NCI-H2196 (cell line): ENCODE results near the gene PPDPF.
A peak's percentile ranks its signal among the peaks of the same experiment; 100 is the strongest.
"Not testable (repeated sequence)": the region's sequence is repeated elsewhere in the genome, so short reads cannot be mapped to it uniquely, and the experiment has no call there.

ENCODE experiments used
- DNase-seq: peaks from one replicate; lab custom pipeline; 2025; ENCODE audit not compliant: unreplicated experiment; lab: John Stamatoyannopoulos, UW

Gene PPDPF

DNA sequence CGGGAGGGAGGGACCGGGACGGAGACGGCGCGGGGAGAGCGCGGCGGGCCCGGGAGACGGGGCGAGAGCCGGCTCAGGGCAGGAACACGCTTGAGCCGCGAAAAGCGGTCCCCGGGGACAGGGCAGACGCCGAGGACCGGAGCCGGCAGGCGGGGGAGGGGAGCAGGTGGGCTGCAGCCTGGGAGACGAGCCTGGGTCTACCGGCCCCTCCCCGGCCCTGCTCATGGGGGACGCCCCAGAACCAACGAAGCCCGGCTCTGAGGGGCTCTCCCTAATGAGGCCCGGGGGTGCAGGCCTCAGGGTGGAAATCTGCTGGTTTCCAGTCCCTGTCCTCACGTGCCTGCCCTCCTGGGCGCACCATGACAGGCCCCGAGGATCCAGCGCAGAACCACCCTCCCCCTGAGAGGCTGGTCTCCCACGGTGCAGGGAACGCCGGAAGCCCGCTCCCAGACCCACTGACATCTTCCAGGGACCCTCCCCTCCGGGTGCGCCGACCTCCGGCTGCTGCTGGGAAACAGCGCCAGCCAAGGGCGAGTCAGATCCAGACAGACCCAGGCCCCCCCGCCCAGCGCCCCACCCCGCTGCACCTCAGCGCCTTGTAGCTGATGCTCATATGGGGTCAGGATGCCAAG lies 21.1 kb upstream of the PPDPF start:
- DNase-seq: no peak

DNA sequence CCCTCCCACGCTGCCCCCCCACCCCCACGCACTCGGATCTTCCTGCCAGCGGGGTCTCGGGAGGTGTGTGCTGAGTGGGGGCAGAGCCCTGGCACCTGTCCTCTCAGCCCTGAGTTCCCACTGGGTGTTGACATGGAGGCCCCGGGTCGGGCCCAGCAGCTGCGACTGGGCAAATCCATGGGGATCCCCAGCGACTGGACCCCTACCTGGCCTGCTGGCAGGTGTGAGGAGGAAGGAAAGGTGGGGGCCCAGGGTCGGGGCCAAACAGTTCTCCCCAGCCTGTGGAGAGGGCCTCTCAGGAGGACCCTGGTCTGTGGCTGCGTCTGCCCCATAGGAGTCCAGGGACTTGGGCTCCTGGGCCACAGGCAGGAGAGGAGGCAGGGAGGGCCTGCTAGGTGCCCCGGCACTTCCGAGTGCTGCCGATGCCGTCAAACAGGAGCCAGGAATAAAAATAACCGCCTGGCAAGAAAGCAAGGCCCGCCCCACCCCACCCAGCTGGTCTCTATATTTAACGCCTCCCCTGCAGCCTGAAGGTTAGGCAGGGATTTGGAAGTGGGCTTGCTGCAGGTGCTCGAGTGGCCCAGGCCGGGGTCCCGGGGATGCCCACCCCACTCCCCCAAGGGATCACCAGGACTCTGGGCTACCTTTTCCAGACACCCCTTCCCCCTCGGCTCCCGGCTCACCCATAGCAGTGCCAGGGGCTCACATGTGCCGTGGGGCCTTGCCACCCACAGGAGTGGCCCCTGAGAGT lies 20.2 kb upstream of the PPDPF start:
- DNase-seq: no peak

DNA sequence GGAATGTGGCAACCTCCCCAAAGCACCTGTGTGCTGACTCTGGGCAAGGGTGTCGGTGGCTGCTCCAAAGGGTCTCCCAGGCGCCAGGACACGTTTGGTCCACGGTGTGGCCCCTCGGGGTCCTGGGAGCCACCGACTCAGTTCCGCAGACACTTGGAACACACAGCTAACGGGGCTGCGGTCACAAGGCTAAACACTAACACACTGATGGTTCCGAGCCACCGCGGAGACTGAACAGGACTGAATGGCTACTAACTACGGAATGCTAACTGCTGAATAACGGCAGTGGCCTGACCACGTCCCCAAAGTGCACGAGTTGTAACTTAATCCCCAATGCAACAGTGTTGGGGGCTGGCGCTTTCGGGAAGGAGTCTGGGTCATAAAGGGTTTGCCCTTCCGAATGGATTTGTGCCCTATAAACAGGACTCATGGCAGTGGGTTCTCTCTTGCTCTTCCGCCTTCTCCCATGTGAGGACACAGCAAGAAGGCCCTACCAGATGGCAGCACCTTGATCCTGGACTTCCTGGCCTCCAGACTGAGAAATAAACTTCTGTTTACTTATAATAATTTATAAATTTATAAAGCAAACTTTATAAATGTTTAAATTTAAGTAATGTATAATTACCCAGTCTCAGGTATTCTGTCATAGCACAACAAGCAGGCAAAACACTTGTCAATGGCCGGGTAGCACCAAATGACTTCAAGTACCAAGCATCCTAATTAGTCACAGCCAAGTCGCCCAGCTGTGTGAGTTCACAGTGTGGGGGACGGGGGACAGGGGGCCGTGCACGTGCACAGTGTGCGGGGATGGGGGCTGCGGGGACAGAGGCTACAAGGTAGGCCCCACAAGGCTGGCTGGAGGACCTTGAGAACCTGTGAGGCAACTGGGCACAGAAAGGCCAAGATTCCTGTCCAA lies 19.4 kb upstream of the PPDPF start:
- DNase-seq: no peak

DNA sequence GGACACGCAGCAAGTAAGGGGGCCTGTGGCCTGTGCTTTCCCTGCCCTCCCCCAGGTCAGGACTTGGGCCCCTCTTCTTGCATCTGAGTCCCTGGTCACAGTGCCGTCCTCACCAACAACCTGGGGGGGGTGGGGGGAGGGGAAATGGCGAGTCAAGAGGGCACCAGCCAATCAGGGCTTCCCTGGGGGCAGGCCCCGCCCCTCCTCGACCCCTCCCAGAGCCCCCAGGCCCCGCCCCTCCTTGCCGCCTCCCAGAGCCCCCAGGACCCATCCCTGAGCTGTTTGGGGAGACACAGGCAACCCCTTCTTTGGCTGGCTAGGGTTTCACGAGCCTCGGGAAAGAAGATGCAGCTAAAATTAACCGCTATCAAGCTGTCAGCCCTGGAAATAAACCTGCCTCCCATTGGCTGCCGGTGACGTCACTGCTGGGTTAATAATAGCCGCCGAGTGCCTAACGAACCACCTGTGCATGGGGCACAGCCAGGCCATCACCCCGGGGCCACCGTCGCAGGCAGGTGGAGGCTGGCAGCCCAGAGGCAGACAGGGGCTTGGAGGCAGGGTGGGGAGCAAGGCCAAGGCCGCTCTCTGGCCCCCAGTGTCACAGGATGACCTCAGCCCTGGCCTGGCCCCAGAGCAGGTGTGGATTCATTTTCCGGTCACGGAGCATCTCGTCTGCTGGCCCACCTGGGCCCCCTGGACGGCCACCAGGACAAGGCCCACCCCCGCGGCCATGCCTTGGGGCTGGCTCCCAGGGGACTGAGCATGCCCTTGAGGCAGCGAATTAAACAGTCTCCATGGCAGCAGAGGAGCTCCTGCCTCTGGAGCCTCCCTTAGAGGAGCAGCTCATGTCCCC lies 18.5 kb upstream of the PPDPF start:
- peak; percentile 90 for DNase-seq

DNA sequence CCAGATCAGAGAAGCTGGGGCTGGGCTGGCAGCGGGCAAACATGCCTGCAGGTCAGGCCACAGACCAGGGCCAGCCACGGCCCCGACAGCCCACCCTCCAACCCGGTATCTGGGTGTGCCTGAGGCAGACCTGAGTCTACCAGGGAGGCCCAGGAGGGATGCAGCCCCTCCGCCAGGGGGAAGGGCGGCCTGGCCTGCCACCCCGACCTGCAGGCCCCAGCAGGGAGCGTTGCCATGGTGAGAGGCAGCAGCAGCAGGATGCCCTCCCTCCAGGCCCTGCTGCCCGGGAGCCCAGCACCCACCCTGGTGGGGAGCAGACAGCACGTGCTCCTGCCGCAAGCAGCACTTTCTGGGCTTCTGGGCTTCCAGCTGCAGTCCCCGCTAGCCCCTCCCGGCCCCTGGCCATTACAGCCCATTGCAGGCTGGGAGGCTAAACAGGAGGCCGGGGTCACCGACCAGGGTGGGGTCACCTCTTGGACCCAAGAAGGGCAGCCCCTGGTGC lies 17.8 kb upstream of the PPDPF start:
- DNase-seq: no peak

DNA sequence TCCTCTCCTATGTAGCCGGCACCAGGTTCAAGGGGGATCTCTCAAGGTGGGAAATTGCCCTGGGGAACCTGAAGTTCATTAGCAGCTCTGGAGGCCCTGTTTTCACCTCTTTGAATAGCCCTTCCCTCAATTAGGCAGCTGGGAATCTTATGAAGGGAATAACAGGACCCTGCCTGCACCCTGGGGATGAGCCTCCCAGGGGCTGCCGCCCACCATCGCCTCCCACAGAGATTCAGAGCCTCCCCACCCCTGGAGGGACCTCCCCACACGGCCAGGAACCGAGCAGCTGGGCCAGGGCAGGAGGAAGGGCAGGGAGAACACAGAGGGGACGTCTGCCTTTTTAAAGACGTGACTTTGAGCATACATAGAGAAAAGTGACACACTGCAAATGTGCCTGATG lies 17.0 kb upstream of the PPDPF start:
- no peak for DNase-seq

DNA sequence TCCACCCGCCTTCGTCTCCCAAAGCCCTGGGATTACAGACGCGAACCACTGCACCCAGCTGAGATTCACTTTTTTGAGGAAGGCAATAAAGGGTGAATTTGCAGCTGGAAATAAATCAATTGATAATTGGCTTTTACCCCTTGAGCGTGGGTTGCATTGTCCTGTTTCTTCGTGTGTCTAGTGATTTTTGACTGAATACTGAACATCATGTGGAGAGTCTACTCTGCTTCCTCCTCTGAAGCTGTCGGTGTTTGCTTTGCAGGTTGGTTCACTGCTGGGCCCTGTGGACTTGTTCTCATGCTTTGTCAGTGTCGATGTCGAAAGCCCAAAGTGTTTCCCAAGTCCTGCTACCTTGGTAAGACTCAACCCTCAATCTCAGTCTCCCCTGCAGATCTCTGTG lies 15.9 kb upstream of the PPDPF start:
- DNase-seq: no peak

DNA sequence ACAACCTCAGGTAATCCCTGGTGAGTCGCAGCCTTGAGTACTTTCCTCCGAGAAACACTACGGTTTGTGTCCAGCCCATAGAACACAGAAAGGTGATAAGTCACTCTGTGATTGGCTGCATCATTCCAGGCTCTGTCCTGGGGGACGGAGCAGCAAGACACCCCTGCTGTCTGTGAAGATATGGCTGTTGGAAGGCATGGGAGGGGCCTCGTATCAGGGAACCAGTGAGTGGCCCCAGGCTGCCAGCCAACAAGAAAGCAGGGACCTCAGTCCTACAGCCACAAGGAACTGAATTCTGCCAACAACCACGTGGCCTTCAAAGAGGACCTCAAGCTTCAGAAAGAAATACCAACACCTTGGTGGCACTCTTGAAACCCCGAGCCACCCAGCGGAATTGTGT lies 15.3 kb upstream of the PPDPF start:
- no peak for DNase-seq

DNA sequence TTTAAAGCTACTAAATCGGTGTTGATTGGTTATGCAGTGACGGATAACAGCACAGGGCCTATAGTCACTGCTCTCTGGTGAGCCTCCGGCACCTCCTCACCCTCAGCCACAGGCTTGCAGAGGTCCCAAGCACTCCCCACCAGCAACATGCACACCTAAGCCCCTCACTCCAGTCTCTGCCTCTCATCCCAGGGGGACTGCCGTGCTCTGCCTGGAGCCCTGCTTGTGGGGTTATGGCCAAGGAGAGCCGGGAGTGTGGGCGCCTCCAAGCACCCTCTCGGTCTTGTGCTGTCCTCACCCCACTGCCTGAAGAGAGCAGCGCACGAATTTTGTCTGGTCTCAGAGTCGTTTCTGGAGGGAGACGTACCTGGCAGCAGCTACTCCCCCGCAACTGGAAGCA lies 14.8 kb upstream of the PPDPF start:
- no peak for DNase-seq

DNA sequence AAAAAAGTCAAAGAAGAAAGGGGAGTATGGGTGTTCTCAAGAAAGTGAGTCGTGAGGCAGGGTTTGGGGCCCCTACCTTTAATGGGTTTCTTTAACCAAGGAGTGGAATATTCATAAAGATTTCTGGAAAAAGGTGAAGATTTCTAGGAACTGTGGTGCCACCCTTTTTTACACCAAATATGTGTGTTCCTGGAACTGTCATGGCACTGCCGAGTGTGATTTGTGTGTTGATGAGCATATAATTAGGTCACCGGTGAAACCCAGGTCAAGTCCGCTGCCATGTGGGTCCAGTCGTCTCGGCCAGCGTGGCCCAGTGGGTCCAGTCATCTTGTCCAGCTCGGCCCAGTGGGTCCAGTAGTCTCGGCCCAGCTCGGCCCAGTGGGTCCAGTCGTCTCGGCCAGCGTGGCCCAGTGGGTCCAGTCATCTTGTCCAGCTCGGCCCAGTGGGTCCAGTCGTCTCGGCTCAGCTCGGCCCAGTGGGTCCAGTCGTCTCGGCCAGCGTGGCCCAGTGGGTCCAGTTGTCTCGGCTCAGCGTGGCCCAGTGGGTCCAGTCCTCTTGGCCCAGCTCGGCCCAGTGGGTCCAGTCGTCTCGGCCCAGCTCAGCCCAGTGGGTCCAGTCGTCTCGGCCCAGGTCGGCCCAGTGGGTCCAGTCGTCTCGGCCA lies 13.4 kb upstream of the PPDPF start:
- no peak for DNase-seq

DNA sequence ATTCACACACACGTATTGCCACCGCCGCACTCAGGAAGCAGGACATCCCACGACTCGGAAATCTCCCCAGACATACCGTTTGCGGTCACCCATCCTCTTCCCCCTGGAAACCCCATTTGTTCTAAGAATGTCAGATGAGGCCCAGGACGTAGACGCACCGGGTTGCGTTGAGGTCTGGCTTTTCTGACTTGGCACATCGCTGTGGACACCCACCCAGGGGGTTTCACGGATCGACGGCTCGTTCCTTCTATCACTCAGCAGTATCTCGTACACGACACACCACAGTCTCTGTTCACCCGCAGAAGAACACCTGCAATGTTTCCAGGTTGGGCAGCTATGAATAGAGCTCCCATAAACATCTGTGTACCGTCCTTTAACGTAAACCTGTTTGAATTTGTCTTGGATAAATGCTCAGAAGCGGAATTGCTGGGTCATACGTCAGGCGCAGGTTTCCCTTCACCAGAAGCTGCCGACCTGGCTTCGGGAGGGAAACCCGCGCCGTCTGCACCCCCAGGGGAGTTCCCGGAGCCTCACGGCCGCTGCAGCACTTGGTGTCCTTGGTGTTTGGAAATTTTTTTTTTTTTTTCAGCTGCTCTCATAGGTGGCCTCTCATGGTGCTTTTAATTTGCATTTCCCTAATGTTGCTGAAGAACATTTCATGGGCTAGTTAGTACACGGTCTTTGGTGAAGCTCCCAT lies 12.3 kb upstream of the PPDPF start:
- no peak for DNase-seq

DNA sequence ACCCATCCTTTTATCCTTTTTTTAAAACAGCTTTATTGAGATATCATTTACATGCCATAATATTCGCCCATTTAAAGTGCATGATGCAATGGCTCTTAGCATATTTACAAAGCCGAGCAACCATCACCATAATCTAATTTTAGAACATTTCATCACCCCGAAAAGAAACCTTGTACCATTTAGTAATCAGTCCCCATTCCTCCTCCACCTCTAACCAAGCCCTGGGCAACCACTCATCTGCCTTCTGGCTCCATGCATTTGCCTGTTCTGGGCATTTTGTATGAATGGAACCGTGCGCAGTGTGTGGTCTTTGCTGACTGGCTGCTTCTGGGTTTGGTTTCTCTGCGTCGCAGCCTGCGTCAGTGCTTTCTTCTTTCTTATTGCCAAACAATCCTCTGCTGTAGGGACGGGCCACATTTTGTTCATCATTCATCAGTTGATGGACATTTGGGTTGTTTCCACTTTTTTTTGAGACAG lies 11.4 kb upstream of the PPDPF start:
- DNase-seq: no peak

DNA sequence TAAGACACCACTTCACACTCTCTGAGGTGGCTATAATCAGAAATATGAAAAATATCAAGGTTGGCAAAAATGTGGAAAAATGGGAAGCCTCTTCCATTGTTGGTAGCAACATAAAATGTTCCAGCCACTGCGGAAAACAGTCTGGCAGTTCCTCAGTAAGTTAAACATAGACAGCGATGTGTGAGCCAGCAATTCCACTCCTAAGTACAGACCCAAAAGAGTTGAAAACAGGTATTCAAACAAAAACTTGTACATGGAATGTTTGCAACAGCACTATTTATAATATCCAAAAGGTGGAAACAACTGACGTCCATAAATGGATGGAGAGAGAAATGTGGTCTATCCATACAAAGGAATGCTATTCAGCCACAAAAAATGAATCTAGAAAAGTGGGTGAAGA lies 7.4 kb upstream of the PPDPF start:
- DNase-seq: no peak

DNA sequence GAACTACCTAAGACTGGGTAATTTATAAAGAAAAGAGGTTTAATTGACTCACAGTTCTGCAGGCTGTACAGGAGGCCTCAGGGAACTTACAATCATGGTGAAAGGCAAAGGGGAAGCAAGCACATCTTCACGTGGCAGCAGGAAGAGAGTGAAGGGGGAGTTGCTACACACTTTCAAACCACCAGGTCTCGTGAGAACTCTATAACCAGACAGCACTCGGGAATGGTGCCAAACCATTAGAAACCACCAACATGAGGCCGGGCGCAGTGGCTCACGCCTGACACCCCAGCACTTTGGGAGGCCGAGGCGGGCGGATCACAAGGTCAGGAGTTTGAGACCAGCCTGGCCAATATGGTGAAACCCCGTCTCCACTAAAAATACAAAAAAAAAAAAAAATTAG lies 6.0 kb upstream of the PPDPF start:
- not testable (repeated sequence) for DNase-seq

DNA sequence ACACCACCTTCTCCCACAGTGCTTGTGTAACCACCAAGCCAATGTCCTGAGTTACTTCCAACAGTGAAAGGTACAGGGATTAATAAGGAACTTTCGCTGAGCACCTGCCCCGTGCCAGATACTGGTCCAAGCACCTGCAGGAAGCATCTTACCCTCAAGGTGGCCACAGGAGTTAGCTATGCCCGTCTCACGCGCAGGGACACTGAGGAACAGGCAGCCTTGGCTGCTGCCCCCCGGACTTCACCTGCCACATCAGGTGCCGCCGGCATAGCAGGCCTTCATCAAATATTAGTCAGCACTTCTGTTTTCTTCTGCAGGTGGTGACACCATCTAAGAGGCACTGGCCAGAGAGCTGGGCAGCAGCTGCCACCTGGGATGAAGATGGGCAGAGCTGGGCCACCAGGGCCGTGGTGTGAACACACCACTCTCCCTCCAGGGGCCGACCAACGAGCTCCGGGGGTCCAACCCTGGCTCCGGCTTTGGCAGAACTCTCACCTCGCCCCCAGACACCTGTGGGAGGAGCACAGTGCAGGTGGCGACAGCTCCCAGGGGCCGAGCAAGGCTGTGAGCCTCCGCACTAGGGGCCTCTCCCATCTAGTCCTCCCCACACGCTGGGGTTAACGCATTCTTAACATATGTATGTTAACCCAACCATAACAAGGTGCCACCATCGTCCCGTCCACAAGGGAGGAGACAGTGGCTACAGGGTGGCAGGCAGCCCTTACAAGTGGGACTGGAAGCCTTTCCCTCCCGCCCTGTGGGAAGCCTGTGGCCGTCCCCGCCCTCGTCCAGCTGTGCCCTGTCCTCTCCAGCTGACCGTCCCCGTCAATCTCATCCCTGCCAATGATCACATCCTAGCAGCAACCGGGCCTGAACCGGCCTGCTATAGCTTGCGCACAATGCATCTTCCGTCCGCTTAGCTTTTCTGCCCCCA lies 2.9 kb upstream of the PPDPF start:
- DNase-seq: no peak

DNA sequence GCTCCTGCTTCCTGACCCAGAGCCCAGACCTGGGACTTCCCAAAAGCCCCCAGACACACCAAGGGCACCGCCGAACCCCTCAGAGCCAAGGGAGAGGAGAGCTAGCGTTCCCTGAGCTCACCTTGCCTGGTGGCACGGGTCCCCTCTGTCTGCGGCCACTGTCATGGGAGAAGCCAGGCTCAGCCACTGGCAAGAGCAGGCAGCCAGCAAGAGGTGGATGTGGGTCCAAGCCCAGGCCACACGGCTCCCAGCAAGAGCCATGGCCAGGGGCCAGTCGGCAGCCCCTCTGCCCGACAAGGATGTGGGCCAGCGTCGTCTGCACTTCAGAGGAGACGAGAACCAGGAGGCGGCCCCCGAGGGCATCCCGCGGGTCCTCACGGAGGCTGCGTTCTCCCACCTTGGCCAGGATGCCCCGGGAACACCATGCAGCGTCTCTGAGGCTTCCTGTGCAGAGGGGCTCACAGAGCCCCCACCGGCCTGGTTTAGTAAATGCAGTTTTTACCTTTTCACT lies 2.2 kb upstream of the PPDPF start:
- DNase-seq: no peak

DNA sequence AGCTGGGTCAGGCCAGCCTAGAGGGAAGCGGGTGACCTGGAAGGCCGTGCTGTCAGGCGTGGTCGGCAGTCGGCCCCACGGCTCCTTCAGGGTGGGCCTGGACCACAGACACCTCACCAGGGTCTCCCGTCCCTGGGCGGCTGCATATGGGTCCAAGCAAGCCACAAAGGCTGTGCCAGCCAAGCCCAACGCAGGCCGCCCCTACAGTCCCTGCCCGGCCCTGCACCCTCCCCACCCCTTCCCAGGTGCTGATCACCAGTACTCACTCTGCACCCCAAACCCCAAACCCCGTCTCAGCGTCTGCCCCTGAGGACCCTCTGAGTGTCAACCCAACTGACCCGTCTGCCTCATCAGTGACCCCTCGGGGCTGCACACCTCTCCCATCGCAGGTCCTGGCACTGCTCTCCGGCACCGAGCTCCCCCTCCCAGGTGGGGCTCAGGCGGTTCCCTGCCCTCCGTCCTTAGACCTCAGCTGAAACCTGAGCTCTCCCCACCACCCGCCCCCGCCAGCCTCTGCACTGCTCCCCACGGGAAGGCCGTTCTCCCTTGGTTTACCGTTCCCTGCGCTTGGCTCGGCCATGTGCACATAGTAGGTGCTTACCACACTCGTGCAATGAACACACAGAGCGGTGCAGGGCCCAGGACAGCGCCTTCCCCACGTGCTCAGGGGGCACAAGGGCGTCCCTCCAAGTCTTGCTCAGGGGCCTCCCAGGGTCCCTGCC lies 1.5 kb upstream of the PPDPF start:
- DNase-seq: no peak
